LNCAP (cell line): ENCODE results near the gene TAF6.

Source experiments
- CTCF ChIP-seq: fragments of 450-650 bp; IDR thresholded peaks from 2 replicates; pipeline ENCODE4 v1.5.1; 2017; ENCODE audit warnings: mild to moderate bottlenecking

TAF6 gene

GRCh38 chr7:100159099-100159623 lies 40.0 kb upstream of the TAF6 start:
- TF ChIP-seq CTCF = no peak

- no peak for TF ChIP-seq CTCF
Measured at GRCh38 chr7:100158229-100159098, 39.3 kb upstream of the TAF6 start, which contains the start of gene TRAPPC14. Gene TRAPPC14 (minus strand): TSS chr7:100158723. CDS start chr7:100158499, 224 bp downstream.

GRCh38 chr7:100157334-100158228 lies 38.4 kb upstream of the TAF6 start:
- no peak for TF ChIP-seq CTCF

GRCh38 chr7:100157069-100157333 lies 37.8 kb upstream of the TAF6 start:
- no peak for TF ChIP-seq CTCF

GRCh38 chr7:100156331-100157068 lies 37.3 kb upstream of the TAF6 start:
- no peak for TF ChIP-seq CTCF

- TF ChIP-seq CTCF = no peak
Measured at GRCh38 chr7:100155553-100156317, 36.6 kb upstream of the TAF6 start.
